ENCODE measurements around the gene TIFAB. TPM values are rescaled to one million over a fixed set of nuclear protein-coding genes. Genes with fewer than 3 reads are reported as not detected.

The TIFAB gene
- total and polyA plus RNA-seq, 2 experiments from 2014 or later, result not detected

Small RNA genes lying within 50 kb of the gene (small RNA-seq; reads per million reads assigned to genes)
- not detected for gene DCANP1 (ENCODE audit: low replicate concordance)

Other genes with a start within 250 kb of the TIFAB start
- gene MACROH2A1, start 53.1 kb downstream of the TIFAB start, total RNA-seq (2014; rRNA removed; shearing (Covaris generic)), result 64.9 and 81.6 TPM in 2 replicates
- 50.5 and 64.9 TPM in 2 replicates for gene MACROH2A1, start 53.1 kb downstream of the TIFAB start, polyA plus RNA-seq (2016; fragmentation: Nextera tagmentation; extraction: Ambion mirVana)
- gene DCANP1, start 5.0 kb downstream of the TIFAB start, total RNA-seq (2014; rRNA removed; shearing (Covaris generic)), result not detected in 2 replicates
- not detected in 2 replicates for gene DCANP1, start 5.0 kb downstream of the TIFAB start, polyA plus RNA-seq (2016; fragmentation: Nextera tagmentation; extraction: Ambion mirVana)
- not detected in 2 replicates for gene NEUROG1, start 83.6 kb upstream of the TIFAB start, total RNA-seq (2014; rRNA removed; shearing (Covaris generic))
- 0.16 TPM in 1 of 2 replicates, not detected in the other for gene NEUROG1, start 83.6 kb upstream of the TIFAB start, polyA plus RNA-seq (2016; fragmentation: Nextera tagmentation; extraction: Ambion mirVana)
- gene CXCL14, start 126.6 kb upstream of the TIFAB start, total RNA-seq (2014; rRNA removed; shearing (Covaris generic)), result not detected in 2 replicates
- gene CXCL14, start 126.6 kb upstream of the TIFAB start, polyA plus RNA-seq (2016; fragmentation: Nextera tagmentation; extraction: Ambion mirVana), result 1.7 TPM in 2 replicates

Data from GM23338 (cell line).